ENCODE data around the gene METRNL. TPM values are rescaled to one million over a fixed set of nuclear protein-coding genes. Genes with fewer than 3 reads are reported as not detected.

Gene METRNL, protein sequence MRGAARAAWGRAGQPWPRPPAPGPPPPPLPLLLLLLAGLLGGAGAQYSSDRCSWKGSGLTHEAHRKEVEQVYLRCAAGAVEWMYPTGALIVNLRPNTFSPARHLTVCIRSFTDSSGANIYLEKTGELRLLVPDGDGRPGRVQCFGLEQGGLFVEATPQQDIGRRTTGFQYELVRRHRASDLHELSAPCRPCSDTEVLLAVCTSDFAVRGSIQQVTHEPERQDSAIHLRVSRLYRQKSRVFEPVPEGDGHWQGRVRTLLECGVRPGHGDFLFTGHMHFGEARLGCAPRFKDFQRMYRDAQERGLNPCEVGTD
- 126 and 165 TPM in 2 replicates for total RNA-seq

GRCh38 chr17:83079352-83079747, at the start of gene METRNL:
Gene METRNL (plus strand): TSS chr17:83079609. CDS start chr17:83079816, 207 bp downstream.

Other genes starting within 250 kb of the METRNL start
- gene ZNF750, start 239.6 kb upstream of the METRNL start, total RNA-seq = not detected in 2 replicates

All from hair follicle dermal papilla cell (primary cell).